HepG2 (cell line): ENCODE results near the gene KBTBD2.

Source experiments
- CTCF ChIP-seq: sonication (generic); formaldehyde crosslinking; IDR thresholded peaks from 2 replicates; pipeline ENCODE4 v1.5.0; 2020; ENCODE audit warnings: mild to moderate bottlenecking, missing genetic modification reagents, moderate library complexity
- DPF2 ChIP-seq: sonication (generic); formaldehyde crosslinking; IDR thresholded peaks from 2 replicates; pipeline ENCODE4 v1.4.0; 2020; ENCODE audit warnings: mild to moderate bottlenecking, low read depth, missing genetic modification reagents, borderline replicate concordance
- E2F5 ChIP-seq: sonication (generic); formaldehyde crosslinking; conservative IDR thresholded peaks from 2 replicates; pipeline ENCODE4 v1.4.0; 2020; ENCODE audit warnings: missing genetic modification reagents
- MYC ChIP-seq: sonication (generic); formaldehyde crosslinking; IDR thresholded peaks from 2 replicates; pipeline ENCODE4 v1.9.0; 2021; ENCODE audit warnings: missing genetic modification reagents, borderline replicate concordance
- POLR2AphosphoS5 ChIP-seq: IDR thresholded peaks from 2 replicates; pipeline ENCODE4 v1.6.1; 2012; ENCODE audit warnings: low read depth, low read length
- TBP ChIP-seq: sonication (generic); formaldehyde crosslinking; IDR thresholded peaks from 2 replicates; pipeline ENCODE4 v1.5.0; 2020; ENCODE audit warnings: missing genetic modification reagents
- XRCC5 ChIP-seq: fragments of 200-400 bp; formaldehyde crosslinking; optimal IDR thresholded peaks from 2 replicates; pipeline ENCODE3; 2017; ENCODE audit warnings: mild to moderate bottlenecking, low read length
- ZNF253 ChIP-seq: sonication (generic); formaldehyde crosslinking; IDR thresholded peaks from 2 replicates; pipeline ENCODE4 v1.8.0; 2022; ENCODE audit warnings: mild to moderate bottlenecking, missing genetic modification reagents, borderline replicate concordance

GRCh38 chr7:32893207-32893524, 1.6 kb upstream of the KBTBD2 start:
- TF ChIP-seq MYC (CRISPR knock-in tag) (no peak), XRCC5 (no peak), POLR2AphosphoS5 (no peak), ZNF253 (no peak), CTCF (no peak), E2F5 (CRISPR knock-in tag) (no peak), DPF2 (no peak), TBP (CRISPR knock-in tag) (no peak)
